Islet precursor cell (in vitro differentiated cells): ENCODE results near the gene MACROD2.
A peak's percentile ranks its signal among the peaks of the same experiment; 100 is the strongest.

Source experiments
- DNase-seq: peaks from one replicate; pipeline ENCODE4 v3.0.0-alpha.2; 2018

The MACROD2 gene

GRCh38 chr20:14685183-14685582 lies 689.9 kb downstream of the MACROD2 start:
- no peak for DNase-seq

GRCh38 chr20:14687313-14687712 lies 692.0 kb downstream of the MACROD2 start:
- no peak for DNase-seq

GRCh38 chr20:14688005-14688404 lies 692.7 kb downstream of the MACROD2 start:
- no peak for DNase-seq

GRCh38 chr20:14691994-14692393 lies 696.7 kb downstream of the MACROD2 start:
- DNase-seq, result no peak

- no peak for DNase-seq
Observed at GRCh38 chr20:14696478-14696877, 701.2 kb downstream of the MACROD2 start.

GRCh38 chr20:14696937-14697336 lies 701.6 kb downstream of the MACROD2 start:
- no peak for DNase-seq

- no peak for DNase-seq
Observed at GRCh38 chr20:14698125-14698524, 702.8 kb downstream of the MACROD2 start.

- DNase-seq, result no peak
Observed at GRCh38 chr20:14698605-14699373, 703.5 kb downstream of the MACROD2 start.

- DNase-seq, result no peak
Observed at GRCh38 chr20:14700639-14700960, 705.3 kb downstream of the MACROD2 start.

GRCh38 chr20:14701326-14701725 lies 706.0 kb downstream of the MACROD2 start:
- DNase-seq, result no peak

GRCh38 chr20:14706555-14706954 lies 711.2 kb downstream of the MACROD2 start:
- DNase-seq, result no peak

- DNase-seq, result no peak
Observed at GRCh38 chr20:14707026-14707680, 711.8 kb downstream of the MACROD2 start.

GRCh38 chr20:14707865-14708596 lies 712.7 kb downstream of the MACROD2 start:
- no peak for DNase-seq

GRCh38 chr20:14709439-14709838 lies 714.1 kb downstream of the MACROD2 start:
- no peak for DNase-seq

- no peak for DNase-seq
Observed at GRCh38 chr20:14710951-14711350, 715.6 kb downstream of the MACROD2 start.

GRCh38 chr20:14711652-14712051 lies 716.3 kb downstream of the MACROD2 start:
- DNase-seq, result no peak

- peak; percentile 79 for DNase-seq
Observed at GRCh38 chr20:14712302-14712739, 717.0 kb downstream of the MACROD2 start.

GRCh38 chr20:14715400-14715799 lies 720.1 kb downstream of the MACROD2 start:
- no peak for DNase-seq

GRCh38 chr20:14716351-14716801 lies 721.1 kb downstream of the MACROD2 start:
- no peak for DNase-seq

GRCh38 chr20:14717134-14717999 lies 722.1 kb downstream of the MACROD2 start:
- DNase-seq, result no peak

GRCh38 chr20:14720251-14720650 lies 724.9 kb downstream of the MACROD2 start:
- DNase-seq, result no peak

GRCh38 chr20:14721926-14722452 lies 726.7 kb downstream of the MACROD2 start:
- no peak for DNase-seq

- no peak for DNase-seq
Observed at GRCh38 chr20:14723614-14724013, 728.3 kb downstream of the MACROD2 start.
